Stimulated activated CD4-positive, alpha-beta T cell treated with anti-CD3 and anti-CD28 coated beads, Interleukin-12 subunit alpha, Interleukin-12 subunit beta, amount 100 ng/mL, for 24 hours (primary cell): ENCODE data around the gene RHBDF1.
"Not testable (repeated sequence)": the region's sequence is repeated elsewhere in the genome, so short reads cannot be mapped to it uniquely, and the experiment has no call there.

Experiments used
- DNase-seq, 2 experiments: peaks; one replicate each; pipeline ENCODE4 v3.0.0-alpha.2; 2020; ENCODE audit warnings: low read depth in 2 of 2

Gene RHBDF1

GRCh38 chr16:60166-60565, 12.3 kb downstream of the RHBDF1 start:
- DNase-seq = no peak

DNA sequence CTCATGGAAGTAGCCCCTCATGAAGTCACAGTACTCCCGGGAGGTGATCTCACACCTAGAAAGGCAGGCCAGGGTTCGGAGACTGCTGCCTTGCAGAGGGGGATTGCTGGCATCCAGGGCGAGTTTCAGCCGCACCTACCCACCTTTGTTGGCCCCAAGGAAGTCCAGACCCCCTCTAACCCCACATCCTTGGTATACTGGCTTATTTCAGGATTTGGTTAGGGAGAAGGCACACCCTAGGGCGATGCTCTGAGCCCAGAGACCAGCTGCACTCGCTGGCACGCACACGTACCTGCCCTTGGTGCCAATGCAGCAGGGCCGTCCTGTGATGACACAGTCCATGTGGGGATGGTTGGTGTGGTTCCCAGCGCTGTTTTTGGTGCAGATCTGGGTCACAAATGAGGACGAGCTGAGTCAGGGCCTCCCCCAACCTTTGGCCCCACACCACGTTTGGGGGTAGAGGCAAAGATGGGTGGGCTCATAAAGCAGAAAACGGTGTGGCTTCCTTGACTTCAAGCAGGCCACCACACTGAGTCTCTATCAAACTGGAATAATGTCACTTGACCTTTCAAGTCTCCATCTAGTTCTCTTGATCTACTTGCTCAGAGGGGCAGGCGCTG, 12.9 kb downstream of the RHBDF1 start:
- no peak for DNase-seq

- DNase-seq = no peak
These were observed 13.7 kb downstream of the RHBDF1 start for GRCh38 chr16:58491-59439.

GRCh38 chr16:57711-58110, 14.7 kb downstream of the RHBDF1 start:
- no peak for DNase-seq

DNA sequence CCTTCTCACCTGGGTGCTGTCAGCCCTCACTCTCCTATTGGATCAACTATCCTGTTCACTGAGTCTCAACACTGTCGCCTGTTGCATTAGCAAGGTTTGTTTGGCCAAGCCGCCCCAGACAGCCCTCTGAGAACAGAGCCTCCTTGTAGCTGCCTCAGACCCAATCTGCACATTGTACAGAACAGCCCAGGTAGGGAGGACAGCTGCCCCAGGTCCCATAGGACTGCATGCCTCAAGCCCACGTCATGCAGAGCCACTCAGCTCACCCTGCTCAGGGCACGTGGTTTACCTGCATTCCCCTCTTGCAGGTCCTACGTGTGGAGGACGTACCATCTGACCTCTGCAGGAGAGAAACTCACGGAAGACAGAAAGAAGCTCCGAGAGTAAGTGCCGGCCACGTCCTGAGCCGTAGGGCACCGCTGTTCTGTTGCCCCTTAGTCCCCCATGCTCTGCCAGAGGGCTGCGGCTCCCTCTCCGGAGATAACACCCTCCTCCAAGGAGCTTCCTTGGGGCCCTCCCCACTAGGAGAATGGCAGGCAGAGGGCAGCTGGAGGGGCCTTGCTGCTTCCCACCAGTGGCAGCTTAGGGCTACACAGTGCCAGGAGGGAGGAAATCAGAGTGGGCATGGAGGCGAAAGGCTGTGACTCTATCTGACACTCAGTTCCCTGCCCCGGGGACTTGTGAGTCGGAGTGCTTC, 16.1 kb downstream of the RHBDF1 start:
- DNase-seq = no peak

DNA sequence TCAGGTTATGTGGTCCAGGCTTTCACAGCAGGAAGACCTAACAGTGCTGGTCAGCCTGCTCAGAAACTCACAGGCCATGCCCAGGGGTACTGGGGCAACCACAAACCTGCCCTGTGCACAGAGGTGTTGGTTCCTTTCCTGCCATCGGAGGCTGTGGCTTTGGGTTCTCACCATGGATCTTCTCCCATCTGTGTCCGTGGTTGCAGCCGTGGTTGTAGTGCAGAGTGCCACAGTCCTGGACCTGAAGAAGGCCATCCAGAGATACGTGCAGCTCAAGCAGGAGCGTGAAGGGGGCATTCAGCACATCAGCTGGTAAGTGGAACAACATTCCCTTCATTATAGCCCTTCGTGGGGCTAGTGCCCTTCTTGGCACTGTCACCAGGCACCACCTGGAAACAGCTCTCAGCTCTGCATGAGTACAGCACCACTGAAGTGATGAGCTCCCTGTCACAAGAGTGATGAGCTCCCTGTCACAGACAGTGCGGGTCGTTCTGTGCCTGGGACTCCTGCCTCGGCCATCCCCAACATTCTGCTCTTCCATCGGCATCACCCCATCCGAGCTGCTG, 16.8 kb downstream of the RHBDF1 start:
- DNase-seq = no peak

- DNase-seq = no peak
These were observed 18.2 kb downstream of the RHBDF1 start for GRCh38 chr16:54237-54581.

- peak; percentile 96 to 99 for DNase-seq
These were observed 18.8 kb downstream of the RHBDF1 start, which contains the start of the genes POLR3K and SNRNP25 for GRCh38 chr16:53346-54236. POLR3K (minus strand) TSS chr16:53608; CDS start chr16:53586, 22 bp downstream. SNRNP25 (plus strand) TSS chr16:53828; CDS start chr16:54017, 189 bp downstream.

- DNase-seq = no peak
These were observed 21.5 kb downstream of the RHBDF1 start for GRCh38 chr16:50769-51591.

DNA sequence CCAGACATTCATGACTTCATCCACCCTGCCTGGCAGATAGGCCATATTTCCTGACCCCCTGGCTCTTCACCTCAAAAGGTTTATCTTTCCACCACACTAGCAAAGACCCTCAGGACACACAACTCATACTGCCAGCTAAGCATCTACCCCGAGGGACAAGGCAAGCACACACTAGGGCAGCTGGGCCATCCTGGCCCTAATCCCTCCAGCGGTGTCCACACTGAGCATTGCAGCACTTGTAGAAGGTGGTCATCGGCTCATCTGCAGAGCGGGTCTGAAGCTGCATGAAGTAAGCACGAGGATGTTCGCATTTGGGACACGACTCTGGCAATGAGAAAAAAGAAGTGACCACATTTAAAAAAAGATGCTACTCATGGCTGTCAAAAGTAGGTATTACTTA, 25.2 kb downstream of the RHBDF1 start:
- DNase-seq = no peak

GRCh38 chr16:46510-46909, 25.9 kb downstream of the RHBDF1 start:
- DNase-seq = not testable (repeated sequence)

- no peak for DNase-seq
These were observed 27.0 kb downstream of the RHBDF1 start for GRCh38 chr16:45454-45853.

- DNase-seq = no peak
These were observed 27.8 kb downstream of the RHBDF1 start for GRCh38 chr16:44655-45054.

DNA sequence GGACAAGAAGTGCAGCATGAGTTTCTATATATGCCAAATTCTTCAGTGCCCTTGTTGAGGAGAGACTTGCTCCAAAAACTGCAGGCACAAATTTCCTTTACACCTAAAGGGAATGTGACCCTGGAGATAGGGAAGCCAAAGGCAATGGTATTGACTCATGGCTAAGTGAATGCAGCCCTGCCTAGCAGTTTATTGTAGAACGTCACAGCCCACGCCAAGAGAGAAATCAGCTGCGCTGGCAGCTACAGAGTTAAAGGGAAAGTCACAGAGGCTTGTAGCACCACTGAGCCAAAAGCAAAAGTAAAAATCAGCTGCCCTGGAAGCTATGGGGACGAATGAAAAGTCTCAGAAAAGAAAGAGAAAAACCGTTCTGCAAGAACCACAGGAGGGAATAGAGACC, 29.1 kb downstream of the RHBDF1 start:
- DNase-seq = no peak

- DNase-seq = no peak
These were observed 29.7 kb downstream of the RHBDF1 start for GRCh38 chr16:42691-43090.

DNA sequence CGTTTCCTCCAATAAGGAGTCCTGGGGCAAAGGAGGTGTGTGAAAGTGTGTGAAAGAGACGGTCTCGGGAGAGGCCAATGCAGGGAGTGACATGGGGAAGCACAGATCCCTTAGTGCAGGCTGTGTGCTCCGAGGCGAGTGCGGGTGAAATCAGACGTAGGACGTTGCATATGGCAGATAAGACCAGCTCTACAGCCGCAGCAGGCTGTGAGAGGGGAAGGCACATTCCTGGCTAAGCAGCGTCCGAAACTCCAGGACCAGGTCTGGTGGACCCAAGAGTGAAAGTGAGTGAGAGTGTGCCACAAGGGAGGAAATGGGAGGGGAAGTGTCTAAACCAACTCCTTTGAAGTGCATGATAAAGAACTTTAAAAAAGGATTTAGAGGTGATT, 30.4 kb downstream of the RHBDF1 start:
- DNase-seq = no peak

DNA sequence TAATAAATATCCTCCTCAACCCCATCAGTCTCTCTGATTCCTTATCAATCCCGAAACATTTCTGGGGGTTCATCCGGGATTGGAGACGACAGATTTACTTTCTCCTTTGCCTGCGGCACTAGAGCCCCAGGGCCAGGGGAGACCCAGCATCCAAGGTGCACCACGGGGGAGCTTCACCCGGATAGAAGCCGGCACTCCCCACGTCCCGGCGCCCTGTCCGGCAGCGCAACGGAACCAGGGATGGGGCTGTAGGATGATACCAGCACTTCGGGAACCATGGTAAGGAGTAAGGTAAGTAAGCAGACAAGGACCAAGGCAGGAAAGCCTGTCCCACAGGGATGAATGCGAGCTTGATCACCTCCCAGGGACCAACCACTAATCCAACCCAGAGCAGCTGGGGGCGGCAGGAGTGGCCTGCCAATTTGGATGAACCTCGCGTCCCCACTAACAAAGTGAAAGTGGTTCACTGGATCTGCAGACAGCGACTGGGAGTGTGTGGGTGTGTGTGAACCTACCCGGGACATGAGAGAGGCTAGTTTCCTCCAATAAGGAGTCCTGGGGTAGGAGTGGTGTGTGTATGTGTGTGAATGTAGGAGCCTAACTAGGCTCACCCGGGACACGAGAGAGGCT, 30.9 kb downstream of the RHBDF1 start:
- no peak for DNase-seq

DNA sequence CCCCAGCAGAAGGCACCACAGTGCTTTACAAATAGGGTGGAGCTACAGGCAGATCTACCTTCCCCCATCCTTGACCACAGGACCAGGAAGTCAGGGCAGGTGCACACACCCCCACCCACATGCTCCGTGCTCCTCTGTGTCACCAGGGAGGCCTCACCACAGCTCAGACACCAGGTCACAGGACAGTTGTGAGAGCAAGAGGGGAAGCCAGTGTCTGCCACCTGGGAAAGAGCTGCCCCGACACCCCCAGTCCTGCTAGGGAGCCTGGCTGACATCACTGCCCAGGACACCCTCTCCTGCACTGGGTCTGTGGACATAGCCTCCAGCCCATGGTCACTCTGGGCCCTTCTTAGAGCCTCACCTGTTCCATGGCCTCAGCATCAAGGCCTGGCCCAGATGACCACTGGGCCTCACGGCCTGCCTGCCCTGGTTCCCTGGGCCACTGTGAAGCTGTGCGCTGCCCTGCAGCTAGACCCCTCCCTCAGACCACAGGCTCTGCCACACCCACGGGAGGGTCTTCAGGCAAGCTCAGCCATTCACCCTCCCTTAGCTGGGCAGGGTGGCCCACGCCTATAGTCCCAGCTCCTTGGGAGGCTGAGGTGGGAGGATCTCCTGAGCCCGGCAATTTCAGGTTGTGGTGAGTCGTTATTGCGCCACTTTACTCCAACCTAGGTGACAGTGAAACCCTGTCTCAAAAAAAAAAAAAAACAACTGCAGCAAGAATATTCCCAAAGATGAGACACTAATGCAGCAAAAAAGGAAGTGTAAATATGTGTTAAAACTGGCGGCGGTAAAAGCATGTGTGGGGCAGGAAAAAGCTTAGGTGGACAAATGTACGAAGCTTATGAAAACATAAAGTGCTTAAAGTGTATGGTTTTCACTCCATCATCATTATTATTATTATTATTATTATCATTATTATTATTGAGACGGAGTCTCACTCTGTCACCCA, 33.2 kb downstream of the RHBDF1 start:
- peak in 1 of 2 experiments; percentile 24 for DNase-seq

DNA sequence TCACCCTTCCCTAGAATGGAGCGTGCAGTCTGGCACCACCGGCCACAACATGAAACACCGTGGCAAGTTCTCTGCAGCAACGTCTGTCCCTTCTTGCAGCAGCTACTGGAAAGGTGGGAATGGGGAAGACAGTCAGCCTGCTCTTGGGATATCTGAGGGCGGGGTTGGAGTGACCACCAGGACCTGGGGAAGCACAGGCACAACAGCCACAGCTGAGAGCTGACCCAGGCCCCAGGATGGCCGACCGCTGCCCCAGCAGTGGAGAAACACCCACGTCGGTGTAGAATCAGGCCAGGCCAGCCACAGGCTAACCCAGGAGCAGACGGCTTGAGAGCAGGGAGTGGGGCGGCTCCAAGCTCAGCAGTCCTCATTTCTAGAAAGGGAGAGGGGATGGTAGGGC, 34.2 kb downstream of the RHBDF1 start:
- not testable (repeated sequence) for DNase-seq
